MCF 10A (cell line): Measurements from ENCODE around the gene SAMSN1. TPM values are rescaled to one million over a fixed set of nuclear protein-coding genes. Genes with fewer than 3 reads are reported as not detected.

Source experiments
- Bru-seq: library from RNA; stranded (reverse); fragments of 400-500 nt; gene quantifications from one replicate; lab custom pipeline; 2021; lab: Mats Ljungman, UMichigan
- BruChase-seq, 2 experiments: library from RNA; stranded (reverse); fragments of 400-500 nt; gene quantifications; one replicate each; lab custom pipeline; 2021; lab: Mats Ljungman, UMichigan
- BruUV-seq: library from RNA; stranded (reverse); fragments of 400-500 nt; replicated peaks from 2 replicates; lab custom pipeline; 2021; lab: Mats Ljungman, UMichigan
- CTCF ChIA-PET: fragments of 300-600 bp; sonication (Branson Sonifier 250); formaldehyde crosslinking; extraction: SDS; loops from one replicate; lab custom pipeline; 2021; ENCODE audit warnings: antibody characterized with exemption, inconsistent platforms; lab: Yijun Ruan, JAX
- POLR2A ChIA-PET: fragments of 300-600, 350-650 bp; sonication (Branson Sonifier 250); formaldehyde crosslinking; extraction: SDS; loops from one replicate; lab custom pipeline; 2020; ENCODE audit warnings: antibody characterized with exemption, inconsistent platforms; lab: Yijun Ruan, JAX
- DNase-seq: peaks from one replicate; pipeline ENCODE4 v3.0.0-alpha.2; 2018; ENCODE audit not compliant: unreplicated experiment
- H3K27ac Mint-ChIP-seq: one replicate; pipeline ENCODE4 v1.8.0; 2022; ENCODE audit warnings: mild to moderate bottlenecking, low read depth, mixed read lengths; ENCODE audit not compliant: unreplicated experiment
- H3K27me3 Mint-ChIP-seq: one replicate; pipeline ENCODE4 v1.8.0; 2022; ENCODE audit warnings: mixed read lengths; ENCODE audit not compliant: insufficient read depth, unreplicated experiment
- H3K36me3 Mint-ChIP-seq: one replicate; pipeline ENCODE4 v1.8.0; 2022; ENCODE audit warnings: mild to moderate bottlenecking, moderate library complexity, mixed read lengths; ENCODE audit not compliant: insufficient read depth, unreplicated experiment
- H3K4me1 Mint-ChIP-seq: one replicate; pipeline ENCODE4 v1.8.0; 2022; ENCODE audit warnings: mixed read lengths; ENCODE audit not compliant: insufficient read depth, unreplicated experiment
- H3K4me3 Mint-ChIP-seq: one replicate; pipeline ENCODE4 v1.8.0; 2022; ENCODE audit warnings: mild to moderate bottlenecking, moderate library complexity, mixed read lengths; ENCODE audit not compliant: unreplicated experiment
- H3K9me3 Mint-ChIP-seq: one replicate; pipeline ENCODE4 v1.8.0; 2022; ENCODE audit warnings: mixed read lengths; ENCODE audit not compliant: unreplicated experiment
- intact Hi-C: fragments of 100-400 bp; cut with micrococcal nuclease; formaldehyde crosslinking; loops from 2 replicates; pipeline ENCODE4 v1.14.1; 2022
- long read RNA-seq: library from polyadenylated mRNA; stranded (forward); transcript quantifications from one replicate; pipeline ENCODE4 v2.0.0, GENCODE V29; 2022
- total RNA-seq: library from RNA; stranded (reverse); gene quantifications from 2 replicates; pipeline ENCODE4 v1.2.3, GENCODE V29; 2022
- TF ChIP-seq, protein P1 (sequence below): fragments of 200-600 bp; IDR thresholded peaks from one replicate; pipeline ENCODE4 v1.8.0; 2022; ENCODE audit warnings: antibody characterized with exemption, mild to moderate bottlenecking; ENCODE audit not compliant: unreplicated experiment

Gene SAMSN1
- 2.3 and 6.8 TPM in 2 replicates for total RNA-seq
- Bru-seq, nascent RNA: percentile 53 among the genes with signal in this experiment
- percentile 38 among the genes with signal in this experiment for BruChase-seq, experiment 1, labeled RNA remaining after a 6-hour chase
- percentile 40 among the genes with signal in this experiment for BruChase-seq, experiment 2, labeled RNA remaining after a 2-hour chase
- long read RNA-seq, partial matches to known transcripts: 0 of 5 reads
- long read RNA-seq, other reads (novel, unspliced or antisense): 1 of 5 reads

- Mint-ChIP-seq H3K4me3 (peak within 1 kb of the TSS; percentile 57), H3K27me3 (no peaks in the 10 kb centered on the region), H3K36me3 (peaks cover 4% of the 10 kb centered on the region), H3K9me3 (no peaks in the 10 kb centered on the region), H3K27ac (peak within 1 kb of the TSS; percentile 89), H3K4me1 (peaks cover 30% of the 10 kb centered on the region)
- CTCF ChIA-PET: no interaction called here
- intact Hi-C loops: no loop called here
- POLR2A ChIA-PET: interaction anchor here (1.4 kb wide), 1 partner anchor 13 kb away, joined by 9 read pairs; no protein-coding TSS in a partner anchor
- peak; percentile 57 for DNase-seq
- BruUV-seq: no TSS peak
- TF ChIP-seq, protein P1, sequence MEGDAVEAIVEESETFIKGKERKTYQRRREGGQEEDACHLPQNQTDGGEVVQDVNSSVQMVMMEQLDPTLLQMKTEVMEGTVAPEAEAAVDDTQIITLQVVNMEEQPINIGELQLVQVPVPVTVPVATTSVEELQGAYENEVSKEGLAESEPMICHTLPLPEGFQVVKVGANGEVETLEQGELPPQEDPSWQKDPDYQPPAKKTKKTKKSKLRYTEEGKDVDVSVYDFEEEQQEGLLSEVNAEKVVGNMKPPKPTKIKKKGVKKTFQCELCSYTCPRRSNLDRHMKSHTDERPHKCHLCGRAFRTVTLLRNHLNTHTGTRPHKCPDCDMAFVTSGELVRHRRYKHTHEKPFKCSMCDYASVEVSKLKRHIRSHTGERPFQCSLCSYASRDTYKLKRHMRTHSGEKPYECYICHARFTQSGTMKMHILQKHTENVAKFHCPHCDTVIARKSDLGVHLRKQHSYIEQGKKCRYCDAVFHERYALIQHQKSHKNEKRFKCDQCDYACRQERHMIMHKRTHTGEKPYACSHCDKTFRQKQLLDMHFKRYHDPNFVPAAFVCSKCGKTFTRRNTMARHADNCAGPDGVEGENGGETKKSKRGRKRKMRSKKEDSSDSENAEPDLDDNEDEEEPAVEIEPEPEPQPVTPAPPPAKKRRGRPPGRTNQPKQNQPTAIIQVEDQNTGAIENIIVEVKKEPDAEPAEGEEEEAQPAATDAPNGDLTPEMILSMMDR: no peak
These were observed at the start of gene SAMSN1 for GRCh38 chr21:14545906-14546480. Gene SAMSN1, minus strand, starts transcription at chr21:14546315. Its CDS starts 54 bp downstream, at chr21:14546261.

- no peak overlapping the region for H3K27ac Mint-ChIP-seq
- ChIA-PET POLR2A (no interaction called here), CTCF (no interaction called here)
- H3K9me3 Mint-ChIP-seq: peaks cover 11% of the 10 kb centered on the region
- DNase-seq: no peak
- H3K27me3 Mint-ChIP-seq: no peaks in the 10 kb centered on the region
- no peaks in the 10 kb centered on the region for H3K36me3 Mint-ChIP-seq
- H3K4me3 Mint-ChIP-seq: no peak overlapping the region
- H3K4me1 Mint-ChIP-seq: peaks cover 16% of the 10 kb centered on the region
- BruUV-seq: no TSS peak
- intact Hi-C loops: no loop called here
- TF ChIP-seq, protein P1: no peak
These were observed 49.3 kb upstream of the SAMSN1 start for GRCh38 chr21:14595449-14595848.

- no TSS peak for BruUV-seq
- peaks cover 15% of the 10 kb centered on the region for H3K4me1 Mint-ChIP-seq
- no peak overlapping the region for H3K27ac Mint-ChIP-seq
- intact Hi-C loops: no loop called here
- CTCF ChIA-PET: no interaction called here
- TF ChIP-seq, protein P1: no peak
- POLR2A ChIA-PET: interaction anchor here (5.3 kb wide), 1 partner anchor 8 kb away, joined by 31 read pairs; no protein-coding TSS in a partner anchor
- no peak overlapping the region for H3K4me3 Mint-ChIP-seq
- no peak for DNase-seq
- H3K27me3 Mint-ChIP-seq: no peaks in the 10 kb centered on the region
- H3K36me3 Mint-ChIP-seq: no peaks in the 10 kb centered on the region
- H3K9me3 Mint-ChIP-seq: peaks cover 11% of the 10 kb centered on the region
These were observed 48.9 kb upstream of the SAMSN1 start for GRCh38 chr21:14594967-14595366.

DNA sequence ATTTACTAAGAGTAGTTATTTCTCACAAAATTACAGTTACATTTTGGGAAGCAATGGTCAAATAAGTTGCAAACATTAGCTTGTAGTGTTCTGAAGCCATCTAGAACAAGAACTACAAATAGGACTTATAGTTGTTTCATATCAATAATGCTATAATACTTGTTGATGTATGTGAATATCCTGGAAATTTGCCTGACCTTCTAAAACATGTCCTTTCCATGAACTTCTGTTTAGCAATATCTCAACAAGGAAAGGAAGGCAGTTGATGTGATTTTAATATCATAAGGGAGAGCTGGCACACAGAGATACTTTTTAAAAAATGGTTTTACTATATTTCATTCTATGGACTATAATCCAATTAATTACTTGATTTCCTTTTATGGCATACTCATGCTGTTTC is 47.1 kb upstream of the SAMSN1 start:
- Mint-ChIP-seq H3K9me3 (peaks cover 11% of the 10 kb centered on the region), H3K27ac (no peak overlapping the region), H3K36me3 (no peaks in the 10 kb centered on the region), H3K4me1 (peaks cover 15% of the 10 kb centered on the region), H3K4me3 (no peak overlapping the region), H3K27me3 (no peaks in the 10 kb centered on the region)
- CTCF ChIA-PET: no interaction called here
- intact Hi-C loops: no loop called here
- TF ChIP-seq, protein P1: no peak
- no peak for DNase-seq
- BruUV-seq: no TSS peak
- POLR2A ChIA-PET: interaction anchor here (0.7 to 5.3 kb wide), 3 partner anchors 9 to 74 kb away, joined by 3 to 31 read pairs (median 3); no protein-coding TSS in a partner anchor
